ENCODE results near the gene WIPF2. TPM values are rescaled to one million over a fixed set of nuclear protein-coding genes. Genes with fewer than 3 reads are reported as not detected.

Gene WIPF2
- total RNA-seq, 1 experiment from 2014 or later, result 37.2 TPM

DNA sequence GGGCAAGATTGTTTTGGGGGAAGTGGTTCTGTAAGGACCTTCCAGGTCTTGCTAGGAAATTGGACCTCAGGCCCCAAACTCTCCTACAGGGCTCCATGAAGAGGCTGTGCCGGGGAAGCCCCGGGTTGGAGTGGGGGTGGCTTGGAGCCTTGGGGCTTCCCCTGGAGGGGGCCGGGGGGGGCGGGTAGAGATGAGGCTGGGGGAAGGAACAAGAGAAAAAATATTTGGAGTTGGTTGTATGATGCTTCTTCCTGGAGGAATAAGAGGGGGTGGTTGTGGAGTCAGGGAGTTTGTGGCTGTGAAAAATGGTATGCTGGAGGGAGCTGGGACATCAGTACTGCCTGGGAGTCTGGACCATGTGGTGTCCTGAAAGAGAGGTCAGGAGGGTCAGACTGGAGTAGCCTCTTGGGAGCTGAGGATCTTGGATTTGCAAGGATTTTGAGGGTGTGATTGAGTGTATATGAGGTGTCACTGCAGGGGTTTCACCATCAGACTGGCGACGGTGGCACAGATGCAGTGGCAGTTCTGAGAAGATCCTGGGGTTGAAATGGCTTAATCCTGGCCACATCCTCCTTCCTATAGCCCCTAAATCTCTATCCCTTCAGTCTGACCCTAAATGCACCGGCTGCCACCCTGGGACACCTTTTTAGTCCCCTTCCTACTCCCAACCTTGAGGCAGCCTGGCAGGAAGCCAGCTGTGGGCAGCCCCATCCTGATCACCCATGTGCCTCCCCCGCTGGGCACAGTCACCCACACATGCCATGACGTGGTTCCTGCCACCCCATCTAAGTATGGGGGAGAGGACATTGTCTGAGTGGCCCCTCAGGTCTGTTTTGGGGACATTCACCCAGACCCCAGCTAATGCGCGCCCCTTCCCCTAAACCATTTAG is 100.8 kb downstream of the WIPF2 start:
- no peak for DNase-seq
- Histone ChIP-seq H3K4me1 (replicated peaks; ENCODE audit: insufficient read depth) (peaks cover 83% of the 10 kb centered on the region), H3K9me3 (ENCODE audit: insufficient read depth, low read depth) (no peaks in the 10 kb centered on the region), H4K20me1 (ENCODE audit: insufficient read depth) (peaks cover 10% of the 10 kb centered on the region), H3K4me3 (peak overlapping the region; percentile 99; the same call in 1 of the 2 replicates), H3K27ac (no peak overlapping the region), H3K9me2 (ENCODE audit: insufficient read depth) (no peaks in the 10 kb centered on the region), H2AFZ (no peak overlapping the region), H3K4me2 (peak overlapping the region; percentile 99), H3F3A (ENCODE audit: insufficient read depth, low read depth) (peaks cover 28% of the 10 kb centered on the region), H3K27me3 (ENCODE audit: insufficient read depth, low read depth) (no peaks in the 10 kb centered on the region), H3K36me3 (ENCODE audit: low read depth) (no peaks in the 10 kb centered on the region), H3K79me2 (ENCODE audit: low read depth) (peaks cover 68% of the 10 kb centered on the region)
- TF ChIP-seq, protein P1, sequence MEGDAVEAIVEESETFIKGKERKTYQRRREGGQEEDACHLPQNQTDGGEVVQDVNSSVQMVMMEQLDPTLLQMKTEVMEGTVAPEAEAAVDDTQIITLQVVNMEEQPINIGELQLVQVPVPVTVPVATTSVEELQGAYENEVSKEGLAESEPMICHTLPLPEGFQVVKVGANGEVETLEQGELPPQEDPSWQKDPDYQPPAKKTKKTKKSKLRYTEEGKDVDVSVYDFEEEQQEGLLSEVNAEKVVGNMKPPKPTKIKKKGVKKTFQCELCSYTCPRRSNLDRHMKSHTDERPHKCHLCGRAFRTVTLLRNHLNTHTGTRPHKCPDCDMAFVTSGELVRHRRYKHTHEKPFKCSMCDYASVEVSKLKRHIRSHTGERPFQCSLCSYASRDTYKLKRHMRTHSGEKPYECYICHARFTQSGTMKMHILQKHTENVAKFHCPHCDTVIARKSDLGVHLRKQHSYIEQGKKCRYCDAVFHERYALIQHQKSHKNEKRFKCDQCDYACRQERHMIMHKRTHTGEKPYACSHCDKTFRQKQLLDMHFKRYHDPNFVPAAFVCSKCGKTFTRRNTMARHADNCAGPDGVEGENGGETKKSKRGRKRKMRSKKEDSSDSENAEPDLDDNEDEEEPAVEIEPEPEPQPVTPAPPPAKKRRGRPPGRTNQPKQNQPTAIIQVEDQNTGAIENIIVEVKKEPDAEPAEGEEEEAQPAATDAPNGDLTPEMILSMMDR (conservative IDR thresholded peaks at IDR 0.05), result no peak
- TF ChIP-seq EZH2 (IDR thresholded peaks at IDR 0.05; ENCODE audit: low read depth), result no peak
- POLR2A ChIA-PET (ENCODE audit: unreplicated experiment), result no interaction called here
- CTCF ChIA-PET, result no interaction called here
- no TSS peak for BruUV-seq (replicated peaks)
- intact Hi-C loops (cut with micrococcal nuclease; ENCODE audit: unreplicated experiment), result loop anchor here (2.0 to 10.0 kb wide), 2 partner anchors 21 to 295 kb away; no protein-coding TSS in a partner anchor

DNA sequence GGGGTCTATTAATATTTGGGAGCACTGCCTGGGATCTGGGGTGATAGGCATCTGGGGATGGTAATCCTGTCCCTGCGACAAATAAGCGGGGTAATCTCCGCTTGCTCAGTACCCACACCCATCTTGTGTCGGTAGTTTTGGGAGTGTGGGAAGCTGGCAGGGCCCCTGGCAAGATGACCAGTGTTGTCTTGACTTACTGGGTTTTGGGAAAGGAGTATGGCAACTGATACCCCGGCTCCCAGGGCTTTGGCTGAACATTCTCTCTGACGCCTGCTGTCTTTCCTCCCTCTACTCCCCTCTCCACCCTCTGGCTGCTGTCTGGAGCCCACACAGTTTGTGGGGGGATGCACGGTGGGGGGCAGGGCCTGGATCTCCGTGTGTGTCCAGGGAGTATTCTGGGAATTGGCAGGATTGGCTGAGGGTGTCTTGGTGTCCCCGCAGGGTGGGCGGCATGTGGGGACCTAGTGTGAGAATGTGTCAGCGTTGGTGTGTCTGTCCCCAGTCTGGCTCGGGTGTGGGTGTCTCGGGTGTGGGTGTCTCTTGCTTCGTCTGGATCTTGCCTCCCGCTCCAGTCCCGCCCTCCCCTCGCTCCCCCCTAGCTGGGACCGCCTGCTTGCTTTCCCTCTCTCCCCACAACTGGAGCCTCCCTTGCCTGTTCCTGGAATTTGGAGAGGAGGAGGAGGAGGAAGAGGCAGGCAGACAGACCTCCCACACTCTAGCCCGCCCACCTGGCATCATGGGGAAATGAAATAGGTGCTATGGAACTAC is 101.8 kb downstream of the WIPF2 start:
- Histone ChIP-seq H3K27me3 (ENCODE audit: insufficient read depth, low read depth) (no peaks in the 10 kb centered on the region), H3K4me2 (peak overlapping the region; percentile 99; the same call in 1 of the 2 replicates)
- POLR2A ChIA-PET (ENCODE audit: unreplicated experiment), result no interaction called here

GRCh38 chr17:40321524-40321929 is 102.4 kb downstream of the WIPF2 start:
- H3K4me2 ChIP-seq, result peak overlapping the region; percentile 71; the same call in 1 of the 2 replicates

More for the DNA sequence above, 101.8 kb downstream of the WIPF2 start:
- H2AFZ ChIP-seq, result no peak overlapping the region
- CTCF ChIA-PET, result no interaction called here
- no TSS peak for BruUV-seq (replicated peaks)
- no peaks in the 10 kb centered on the region for H3K9me2 ChIP-seq (ENCODE audit: insufficient read depth)
- no peak for DNase-seq
- H3K9me3 ChIP-seq (ENCODE audit: insufficient read depth, low read depth), result no peaks in the 10 kb centered on the region
- H4K20me1 ChIP-seq (ENCODE audit: insufficient read depth), result peaks cover 10% of the 10 kb centered on the region
- peaks cover 24% of the 10 kb centered on the region for H3F3A ChIP-seq (ENCODE audit: insufficient read depth, low read depth)
- H3K4me3 ChIP-seq, result no peak overlapping the region
- H3K4me1 ChIP-seq (replicated peaks; ENCODE audit: insufficient read depth), result peaks cover 73% of the 10 kb centered on the region
- intact Hi-C loops (cut with micrococcal nuclease; ENCODE audit: unreplicated experiment), result no loop called here
- H3K36me3 ChIP-seq (ENCODE audit: low read depth), result no peaks in the 10 kb centered on the region
- TF ChIP-seq, protein P1 (conservative IDR thresholded peaks at IDR 0.05), result no peak
- TF ChIP-seq EZH2 (IDR thresholded peaks at IDR 0.05; ENCODE audit: low read depth), result no peak
- no peak overlapping the region for H3K27ac ChIP-seq
- H3K79me2 ChIP-seq (ENCODE audit: low read depth), result peaks cover 75% of the 10 kb centered on the region

More at GRCh38 chr17:40321524-40321929, 102.4 kb downstream of the WIPF2 start:
- Histone ChIP-seq H3K4me1 (replicated peaks; ENCODE audit: insufficient read depth) (peaks cover 67% of the 10 kb centered on the region), H4K20me1 (ENCODE audit: insufficient read depth) (peaks cover 11% of the 10 kb centered on the region), H3K4me3 (no peak overlapping the region), H3F3A (ENCODE audit: insufficient read depth, low read depth) (peaks cover 18% of the 10 kb centered on the region), H3K27ac (no peak overlapping the region), H3K9me3 (ENCODE audit: insufficient read depth, low read depth) (no peaks in the 10 kb centered on the region), H3K9me2 (ENCODE audit: insufficient read depth) (no peaks in the 10 kb centered on the region), H3K36me3 (ENCODE audit: low read depth) (no peaks in the 10 kb centered on the region), H3K79me2 (ENCODE audit: low read depth) (peaks cover 81% of the 10 kb centered on the region), H2AFZ (no peak overlapping the region), H3K27me3 (ENCODE audit: insufficient read depth, low read depth) (no peaks in the 10 kb centered on the region)
- TF ChIP-seq, protein P1 (conservative IDR thresholded peaks at IDR 0.05), result no peak
- no peak for TF ChIP-seq EZH2 (IDR thresholded peaks at IDR 0.05; ENCODE audit: low read depth)
- no TSS peak for BruUV-seq (replicated peaks)
- CTCF ChIA-PET, result no interaction called here
- POLR2A ChIA-PET (ENCODE audit: unreplicated experiment), result no interaction called here
- no peak for DNase-seq
- intact Hi-C loops (cut with micrococcal nuclease; ENCODE audit: unreplicated experiment), result no loop called here

Measured in PC-9 (cell line).